HG03378 (cell line): ENCODE data around the gene CAMSAP1.

ENCODE experiments used
- ATAC-seq: cut with Tn5 transposase; IDR thresholded peaks from one replicate; pipeline ENCODE4 v1.9.1; 2021; ENCODE audit warnings: mild to moderate bottlenecking, moderate library complexity; ENCODE audit not compliant: unreplicated experiment

CAMSAP1 gene

GRCh38 chr9:135794361-135794885, 112.9 kb downstream of the CAMSAP1 start:
- no peak for ATAC-seq

GRCh38 chr9:135794057-135794335, 113.3 kb downstream of the CAMSAP1 start:
- ATAC-seq = no peak

DNA sequence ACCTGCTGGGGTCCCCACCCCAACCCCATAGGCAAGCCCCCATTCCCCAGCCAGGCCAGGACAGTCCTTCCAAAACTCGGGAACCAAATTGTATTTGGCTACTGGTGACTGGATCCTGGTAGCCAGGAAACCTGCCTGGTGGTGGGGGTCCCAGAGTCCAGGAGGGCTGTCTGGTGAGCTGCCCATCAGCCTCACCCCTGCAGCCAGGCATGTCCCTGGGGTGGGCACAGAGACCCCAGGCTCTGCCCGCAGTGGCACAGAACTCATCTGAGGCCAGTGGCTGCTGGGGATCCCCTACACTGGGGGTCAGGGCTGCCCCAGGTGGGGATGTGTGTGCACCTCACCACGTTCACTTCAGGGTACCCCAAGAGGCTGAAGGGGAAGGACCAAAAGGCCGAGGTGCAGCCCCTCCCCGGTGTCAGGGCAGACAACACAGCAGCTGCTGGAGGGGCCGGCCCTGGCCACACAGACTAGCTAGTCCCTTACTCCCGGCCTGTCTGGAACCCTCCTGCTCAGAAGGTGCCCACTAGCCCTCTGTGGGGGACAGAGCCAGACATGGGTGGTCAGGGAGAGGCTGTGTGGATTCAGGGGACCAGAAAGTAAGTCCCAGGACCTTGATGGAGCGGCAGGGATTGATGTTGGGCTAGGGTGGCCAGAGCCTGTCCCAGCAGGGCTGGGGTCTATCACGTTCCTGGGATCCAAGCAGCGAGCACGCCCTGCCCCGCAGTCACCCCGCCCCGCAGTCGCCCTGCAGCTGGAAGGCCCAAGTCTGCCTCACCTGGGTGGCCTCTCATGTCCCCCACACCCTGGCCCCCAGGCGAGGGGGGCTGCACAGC, 113.9 kb downstream of the CAMSAP1 start:
- ATAC-seq = no peak

DNA sequence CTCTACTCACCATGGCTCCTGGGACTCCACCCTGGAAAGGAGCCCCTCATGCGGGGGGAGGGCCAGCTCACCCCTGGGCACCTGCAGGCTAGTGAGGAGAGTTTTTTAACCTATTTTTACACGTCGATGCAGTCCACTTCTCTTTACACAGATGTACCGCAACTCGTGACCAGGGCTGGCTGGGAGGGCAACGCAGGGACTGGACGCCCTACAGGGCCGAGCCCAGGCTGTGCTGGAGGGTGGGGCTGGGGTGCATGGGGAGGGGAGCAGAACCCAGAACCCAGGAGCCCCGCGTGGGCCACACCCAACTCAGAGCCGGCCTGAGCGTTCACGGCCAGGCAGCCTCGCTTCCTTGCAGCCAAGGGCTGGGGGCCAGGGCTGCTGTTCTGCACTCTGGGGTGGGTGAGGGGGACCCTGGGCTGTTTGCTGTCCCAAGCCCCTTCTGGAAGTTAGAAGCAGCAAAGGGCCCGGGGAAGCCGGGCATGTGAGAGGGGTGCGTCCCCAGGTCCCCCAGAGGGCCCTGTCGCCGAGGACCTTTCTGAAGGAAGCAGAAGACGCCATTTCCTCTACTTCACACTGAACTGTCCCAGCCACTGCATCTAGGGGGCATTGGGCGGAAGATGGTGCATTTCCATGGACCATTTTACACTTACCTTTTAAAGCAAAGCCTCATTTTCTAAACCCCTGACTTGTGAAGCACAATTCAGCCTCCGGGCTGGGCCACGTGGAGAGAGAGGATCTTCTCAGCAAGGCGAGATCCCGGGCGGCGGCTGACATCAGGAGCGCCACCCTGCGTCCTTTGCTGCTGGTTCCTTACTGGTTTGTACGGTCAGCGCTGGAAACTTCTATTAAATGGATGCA, 114.8 kb downstream of the CAMSAP1 start:
- no peak for ATAC-seq

DNA sequence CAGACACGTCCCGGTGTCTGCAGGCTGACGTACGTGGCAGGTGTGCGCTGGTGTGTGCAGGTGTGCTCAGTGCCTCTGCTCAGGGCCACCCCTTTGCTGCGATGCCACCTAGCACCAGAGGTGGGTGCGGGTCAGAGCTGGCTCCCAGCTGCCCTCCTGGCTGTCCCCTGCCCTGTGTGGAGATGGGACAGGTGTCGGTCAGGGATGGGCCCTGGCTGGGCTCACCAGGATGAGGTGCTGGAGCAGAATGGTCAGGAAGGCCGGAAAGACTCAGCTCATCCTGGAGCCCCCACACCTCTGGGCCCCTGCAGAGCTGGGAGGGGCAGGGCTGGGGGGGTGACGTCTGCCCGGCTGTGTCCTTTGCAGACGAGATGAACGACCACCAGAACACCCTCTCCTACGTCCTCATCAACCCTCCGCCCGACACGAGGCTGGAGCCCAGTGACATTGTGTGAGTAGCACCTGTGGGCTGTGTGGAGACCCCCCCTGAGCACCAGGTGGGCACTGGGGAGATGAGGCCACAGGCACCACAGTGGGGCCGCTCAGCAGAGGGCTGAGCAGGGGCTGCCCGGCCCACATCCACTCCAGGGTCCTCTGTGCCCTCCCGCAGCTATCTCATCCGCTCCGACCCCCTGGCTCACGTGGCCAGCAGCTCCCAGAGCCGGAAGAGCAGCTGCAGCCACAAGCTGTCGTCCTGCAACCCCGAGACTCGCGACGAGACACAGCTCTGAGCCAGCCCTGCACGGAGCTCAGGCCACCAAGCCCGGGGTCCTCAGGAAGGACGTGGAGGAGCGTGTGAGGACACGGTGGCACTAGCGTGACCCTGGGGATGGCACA, 115.7 kb downstream of the CAMSAP1 start:
- ATAC-seq = no peak

DNA sequence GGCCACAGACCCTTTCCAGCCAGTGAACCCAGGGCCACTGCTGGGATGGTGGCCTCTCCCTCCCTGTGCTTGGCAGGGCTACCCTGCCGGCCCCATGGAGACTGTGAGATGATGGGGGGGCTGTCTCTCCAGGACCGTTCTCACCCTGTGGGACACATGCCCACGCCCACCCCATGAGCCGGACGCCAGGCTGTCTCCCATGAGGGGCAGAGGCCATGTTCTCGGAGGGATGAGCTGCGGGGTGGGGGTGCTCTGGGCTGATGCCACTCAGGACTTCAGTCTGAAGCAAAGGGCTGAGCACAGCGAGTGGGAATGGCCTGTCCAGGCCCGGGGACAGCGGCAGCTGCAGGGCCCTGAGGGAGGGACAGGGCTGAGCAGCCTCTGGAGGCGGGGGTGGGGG, 116.5 kb downstream of the CAMSAP1 start:
- no peak for ATAC-seq

DNA sequence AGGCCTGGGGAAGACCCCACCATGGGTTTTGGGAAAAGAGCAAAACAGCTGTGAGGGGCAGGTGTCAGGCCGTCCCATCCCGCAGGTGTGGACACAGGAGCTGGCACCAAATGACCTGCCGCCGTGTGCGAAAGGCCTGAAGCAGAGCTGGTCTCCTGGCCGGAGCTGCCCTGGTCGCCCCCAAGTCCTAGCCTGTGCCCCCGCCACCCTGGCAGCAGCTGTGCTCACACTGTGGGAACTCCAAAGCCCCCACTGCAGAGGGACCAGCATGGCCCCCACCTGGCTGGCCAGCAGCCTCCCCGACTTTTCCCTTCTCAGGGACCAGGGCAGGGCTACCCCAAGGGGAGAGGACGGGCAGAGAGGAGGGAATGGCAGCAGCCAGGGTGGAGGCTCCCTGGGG, 117.0 kb downstream of the CAMSAP1 start:
- no peak for ATAC-seq

- no peak for ATAC-seq
Observed at GRCh38 chr9:135789838-135790291, 117.5 kb downstream of the CAMSAP1 start.

GRCh38 chr9:135788576-135789300, 118.6 kb downstream of the CAMSAP1 start:
- no peak for ATAC-seq

DNA sequence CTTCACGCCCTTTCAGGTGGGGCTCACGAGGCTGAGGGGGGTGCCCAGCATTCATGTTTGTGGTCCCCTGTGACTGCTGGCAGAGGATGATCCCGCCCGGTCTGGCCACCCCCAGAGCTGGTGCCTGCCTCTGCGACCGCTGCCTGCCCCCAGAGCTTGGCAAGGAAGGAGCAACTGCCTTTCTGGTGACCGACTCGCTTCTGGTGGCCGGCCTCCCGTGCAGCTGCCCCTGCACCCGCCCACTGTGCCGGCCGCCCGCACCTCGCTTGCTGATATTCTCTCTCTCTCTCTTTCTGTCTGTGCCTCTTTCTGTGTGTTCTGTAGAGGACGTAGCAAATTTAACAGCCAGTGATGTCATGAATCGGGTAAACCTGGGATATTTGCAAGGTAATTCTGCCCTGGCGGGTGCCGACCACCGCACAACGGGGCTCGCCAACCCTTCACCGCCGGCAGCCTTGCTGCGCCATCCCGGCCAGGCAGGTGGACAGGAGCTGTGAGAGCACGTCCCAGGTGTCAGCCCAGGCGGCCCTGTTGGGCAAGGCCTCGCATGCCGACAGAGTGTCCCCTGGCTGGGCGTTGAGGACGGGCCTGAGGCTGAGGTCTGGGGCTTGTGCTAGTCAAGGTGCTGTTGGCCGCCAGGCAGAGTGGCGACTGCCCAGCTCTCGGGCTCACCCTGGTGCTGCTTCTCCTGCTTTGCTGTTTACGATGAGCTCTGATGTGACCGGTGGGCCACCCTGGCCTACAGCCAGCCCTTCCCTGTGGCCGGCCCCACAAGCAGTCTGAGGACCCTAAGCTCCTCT, 119.4 kb downstream of the CAMSAP1 start:
- ATAC-seq = no peak

- no peak for ATAC-seq
Observed at GRCh38 chr9:135787317-135787716, 120.0 kb downstream of the CAMSAP1 start.

DNA sequence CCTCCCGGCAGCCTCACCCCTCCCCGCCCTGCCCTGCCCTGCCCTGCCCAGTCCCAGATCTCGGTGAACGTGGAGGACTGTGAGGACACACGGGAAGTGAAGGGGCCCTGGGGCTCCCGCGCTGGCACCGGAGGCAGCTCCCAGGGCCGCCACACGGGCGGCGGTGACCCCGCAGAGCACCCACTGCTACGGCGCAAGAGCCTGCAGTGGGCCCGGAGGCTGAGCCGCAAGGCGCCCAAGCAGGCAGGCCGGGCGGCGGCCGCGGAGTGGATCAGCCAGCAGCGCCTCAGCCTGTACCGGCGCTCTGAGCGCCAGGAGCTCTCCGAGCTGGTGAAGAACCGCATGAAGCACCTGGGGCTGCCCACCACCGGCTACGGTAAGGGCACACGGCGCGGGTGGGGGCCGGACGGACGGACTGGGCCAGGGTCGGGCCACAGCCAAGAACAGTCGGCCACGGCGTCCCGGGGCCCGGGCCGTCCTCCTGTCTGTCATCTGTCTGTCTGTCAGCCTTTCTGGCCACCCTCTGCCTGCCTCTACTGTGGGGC, 121.1 kb downstream of the CAMSAP1 start:
- ATAC-seq = no peak

GRCh38 chr9:135785013-135785575, 122.3 kb downstream of the CAMSAP1 start:
- ATAC-seq = no peak

DNA sequence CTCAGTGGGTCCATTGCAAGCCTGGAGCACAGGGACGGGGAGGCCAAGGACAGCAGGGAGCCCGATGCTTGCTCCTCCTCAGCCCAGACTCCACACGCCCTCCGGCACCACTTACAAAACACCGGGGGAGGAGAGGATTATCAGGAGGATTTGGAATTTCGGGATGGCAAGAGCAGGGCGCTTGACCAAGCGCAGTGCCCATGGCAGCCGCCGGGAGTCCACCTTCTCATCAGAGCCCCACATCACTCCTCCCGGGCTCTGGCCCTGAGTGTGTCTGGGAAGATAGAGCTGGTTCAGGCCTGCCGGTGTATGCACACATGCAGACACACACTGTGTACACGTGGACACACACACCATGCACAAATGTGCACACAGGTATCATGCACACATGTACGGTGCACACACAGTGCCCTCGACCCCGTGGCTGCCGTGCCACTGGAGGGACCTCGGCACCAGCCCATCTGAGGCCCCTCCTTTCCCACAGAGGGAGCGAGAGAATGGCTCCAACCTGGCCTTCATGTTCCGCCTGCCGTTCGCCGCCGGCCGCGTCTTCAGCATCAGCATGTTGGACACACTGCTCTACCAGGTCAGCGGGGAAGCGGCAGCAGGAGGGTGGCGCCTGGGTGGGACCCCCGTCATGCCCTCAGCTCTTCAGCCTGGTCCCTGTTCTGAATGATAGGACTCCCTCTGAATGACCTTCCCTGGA, 123.7 kb downstream of the CAMSAP1 start:
- no peak for ATAC-seq

DNA sequence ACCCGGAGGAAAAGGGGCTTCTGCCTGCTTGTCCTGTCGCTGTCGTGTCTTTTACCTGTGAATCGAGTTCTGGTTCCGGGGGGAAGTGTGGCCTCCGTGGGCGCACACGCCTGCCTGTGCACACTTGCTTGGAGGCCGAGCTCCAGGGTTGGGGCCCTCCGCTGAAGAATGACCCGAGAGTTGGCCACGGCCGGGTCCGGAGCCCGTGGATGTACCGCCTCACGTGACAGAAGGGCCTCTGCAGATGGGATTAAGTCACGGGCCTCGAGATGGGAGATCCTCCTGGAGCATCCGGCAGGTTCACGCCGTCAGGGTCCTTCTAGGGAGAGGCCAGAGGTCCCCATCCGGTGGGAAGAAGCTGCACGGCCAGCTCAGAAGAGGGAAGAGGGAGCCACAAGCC, 124.4 kb downstream of the CAMSAP1 start:
- ATAC-seq = no peak

GRCh38 chr9:135780626-135781025, 126.7 kb downstream of the CAMSAP1 start:
- ATAC-seq = no peak

GRCh38 chr9:135780086-135780485, 127.3 kb downstream of the CAMSAP1 start:
- ATAC-seq = no peak

- ATAC-seq = no peak
Observed at GRCh38 chr9:135779571-135779970, 127.8 kb downstream of the CAMSAP1 start.
